ENCODE measurements around the gene SENP2.
"Not testable (repeated sequence)": the region's sequence is repeated elsewhere in the genome, so short reads cannot be mapped to it uniquely, and the experiment has no call there.

The SENP2 gene

GRCh38 chr3:185647134-185647879, 61.2 kb downstream of the SENP2 start:
- DNase-seq (ENCODE audit: low read depth) = no peak

GRCh38 chr3:185647880-185648210, 61.8 kb downstream of the SENP2 start:
- DNase-seq (ENCODE audit: low read depth) = no peak

GRCh38 chr3:185648396-185648795, 62.3 kb downstream of the SENP2 start:
- no peak for DNase-seq (ENCODE audit: low read depth)

- DNase-seq (ENCODE audit: low read depth) = no peak
Measured at GRCh38 chr3:185649414-185649813, 63.3 kb downstream of the SENP2 start.

GRCh38 chr3:185651971-185652370, 65.9 kb downstream of the SENP2 start:
- DNase-seq (ENCODE audit: low read depth) = no peak

- no peak for DNase-seq (ENCODE audit: low read depth)
Measured at GRCh38 chr3:185653949-185654757, 68.1 kb downstream of the SENP2 start.

GRCh38 chr3:185654758-185655145, 68.7 kb downstream of the SENP2 start:
- DNase-seq (ENCODE audit: low read depth) = no peak

GRCh38 chr3:185655426-185656320, 69.6 kb downstream of the SENP2 start:
- DNase-seq (ENCODE audit: low read depth) = no peak

- DNase-seq (ENCODE audit: low read depth) = peak; percentile 93
Measured at GRCh38 chr3:185656321-185656840, 70.3 kb downstream of the SENP2 start.

- DNase-seq (ENCODE audit: low read depth) = no peak
Measured at GRCh38 chr3:185657211-185657610, 71.1 kb downstream of the SENP2 start.

- DNase-seq (ENCODE audit: low read depth) = no peak
Measured at GRCh38 chr3:185657691-185658503, 71.8 kb downstream of the SENP2 start.

GRCh38 chr3:185658504-185658912, 72.4 kb downstream of the SENP2 start:
- peak; percentile 90 for DNase-seq (ENCODE audit: low read depth)

GRCh38 chr3:185658943-185659342, 72.8 kb downstream of the SENP2 start:
- DNase-seq (ENCODE audit: low read depth) = no peak

- no peak for DNase-seq (ENCODE audit: low read depth)
Measured at GRCh38 chr3:185659942-185660921, 74.1 kb downstream of the SENP2 start.

- DNase-seq (ENCODE audit: low read depth) = not testable (repeated sequence)
Measured at GRCh38 chr3:185661296-185661695, 75.2 kb downstream of the SENP2 start.

GRCh38 chr3:185661772-185662171, 75.7 kb downstream of the SENP2 start:
- no peak for DNase-seq (ENCODE audit: low read depth)

GRCh38 chr3:185663929-185664328, 77.8 kb downstream of the SENP2 start:
- no peak for DNase-seq (ENCODE audit: low read depth)

GRCh38 chr3:185667574-185667973, 81.5 kb downstream of the SENP2 start:
- DNase-seq (ENCODE audit: low read depth) = no peak

- no peak for DNase-seq (ENCODE audit: low read depth)
Measured at GRCh38 chr3:185677146-185677829, 91.2 kb downstream of the SENP2 start.

GRCh38 chr3:185678027-185678426, 91.9 kb downstream of the SENP2 start:
- DNase-seq (ENCODE audit: low read depth) = no peak
